ENCODE measurements around the gene RIF1. TPM values are rescaled to one million over a fixed set of nuclear protein-coding genes. Genes with fewer than 3 reads are reported as not detected.

Gene RIF1
- total and polyA plus RNA-seq, 2 donors from 2014 or later = 2.4 to 36.8 TPM

DNA sequence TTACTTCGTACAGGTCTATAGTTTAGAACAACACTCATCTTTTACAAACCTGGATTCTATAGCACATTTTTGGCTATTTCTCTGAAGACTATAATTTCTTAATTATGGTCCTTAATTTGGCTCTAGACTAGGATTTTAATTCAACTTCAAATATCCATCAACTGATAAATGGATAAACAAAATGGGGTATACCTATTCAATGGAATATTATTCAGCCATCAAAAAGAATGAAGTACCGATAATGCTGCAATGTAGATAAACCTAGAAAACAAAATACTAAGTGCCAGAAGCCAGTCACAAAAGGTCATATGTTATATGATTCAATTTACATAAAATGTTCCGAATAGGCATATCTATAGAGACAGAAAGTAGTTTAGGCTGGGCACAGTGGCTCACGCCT, 15.2 kb upstream of the RIF1 start:
- TF ChIP-seq, protein P1, sequence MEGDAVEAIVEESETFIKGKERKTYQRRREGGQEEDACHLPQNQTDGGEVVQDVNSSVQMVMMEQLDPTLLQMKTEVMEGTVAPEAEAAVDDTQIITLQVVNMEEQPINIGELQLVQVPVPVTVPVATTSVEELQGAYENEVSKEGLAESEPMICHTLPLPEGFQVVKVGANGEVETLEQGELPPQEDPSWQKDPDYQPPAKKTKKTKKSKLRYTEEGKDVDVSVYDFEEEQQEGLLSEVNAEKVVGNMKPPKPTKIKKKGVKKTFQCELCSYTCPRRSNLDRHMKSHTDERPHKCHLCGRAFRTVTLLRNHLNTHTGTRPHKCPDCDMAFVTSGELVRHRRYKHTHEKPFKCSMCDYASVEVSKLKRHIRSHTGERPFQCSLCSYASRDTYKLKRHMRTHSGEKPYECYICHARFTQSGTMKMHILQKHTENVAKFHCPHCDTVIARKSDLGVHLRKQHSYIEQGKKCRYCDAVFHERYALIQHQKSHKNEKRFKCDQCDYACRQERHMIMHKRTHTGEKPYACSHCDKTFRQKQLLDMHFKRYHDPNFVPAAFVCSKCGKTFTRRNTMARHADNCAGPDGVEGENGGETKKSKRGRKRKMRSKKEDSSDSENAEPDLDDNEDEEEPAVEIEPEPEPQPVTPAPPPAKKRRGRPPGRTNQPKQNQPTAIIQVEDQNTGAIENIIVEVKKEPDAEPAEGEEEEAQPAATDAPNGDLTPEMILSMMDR (IDR thresholded peaks at IDR 0.05; ENCODE audit: borderline replicate concordance, extremely low read depth, insufficient read depth) = no peak
- Histone ChIP-seq H3K4me3 (ENCODE audit: low read length in 3 of 3) (no peak overlapping the region), H3K27me3 (ENCODE audit: control insufficient read depth, insufficient read depth, low read length) (no peaks in the 10 kb centered on the region), H3K9me3 (ENCODE audit: control insufficient read depth in 2 of 3, insufficient read depth in 1 of 3, low read length in 3 of 3) (no peaks in the 10 kb centered on the region), H3K9ac (ENCODE audit: low read length in 3 of 3) (no peak overlapping the region), H3K36me3 (ENCODE audit: control insufficient read depth in 2 of 3, insufficient read depth in 3 of 3, low read length in 3 of 3) (no peaks in the 10 kb centered on the region), H3K4me1 (ENCODE audit: control insufficient read depth in 2 of 3, insufficient read depth in 2 of 3, low read depth in 1 of 3, low read length in 3 of 3) (no peaks in the 10 kb centered on the region), H3K27ac (ENCODE audit: low read depth in 2 of 2, low read length in 2 of 2) (no peak overlapping the region)
- intact Hi-C loops (cut with DNase I) = no loop called here
- FAIRE-seq = no peak
- no peak for DNase-seq

DNA sequence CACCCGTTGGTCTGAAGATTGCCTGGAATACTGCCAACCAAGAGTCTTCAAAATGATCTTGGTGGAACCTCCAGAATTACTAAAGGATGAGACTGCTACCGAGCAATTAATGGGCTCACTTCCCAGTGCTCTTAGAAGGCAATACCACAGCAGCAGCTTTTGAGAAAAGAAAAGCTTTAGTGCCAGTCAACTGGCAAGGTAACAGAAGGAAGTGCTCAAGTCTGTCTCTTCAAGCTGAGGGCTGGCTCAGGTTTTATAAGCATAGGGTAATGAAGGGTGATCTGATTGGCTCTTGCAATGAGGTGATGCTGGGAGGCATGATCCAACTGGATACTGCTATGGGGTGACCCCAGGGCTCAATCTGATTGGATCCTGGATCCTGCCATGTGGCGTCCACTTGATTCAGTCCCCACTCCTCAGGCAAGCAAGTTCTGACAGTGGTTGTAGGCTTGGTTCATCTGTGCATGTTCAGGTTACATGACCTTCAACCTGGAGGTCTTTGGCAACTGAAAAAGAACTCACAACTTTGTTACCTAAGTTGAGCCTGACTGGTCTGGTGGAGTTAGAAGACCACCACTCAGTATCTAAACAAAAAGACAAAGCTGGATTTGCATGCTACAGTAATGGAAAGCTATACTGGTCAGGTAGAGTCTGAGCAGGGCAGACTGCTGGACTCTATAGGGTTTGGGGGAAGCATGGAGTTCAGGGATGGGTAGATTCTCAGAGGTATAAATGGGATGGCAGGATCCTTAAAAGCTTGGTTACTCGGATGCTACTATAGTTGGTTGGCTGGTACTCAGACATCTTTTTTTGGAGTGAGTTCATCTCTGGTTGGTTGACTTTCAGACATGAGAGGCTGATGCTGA, 14.0 kb upstream of the RIF1 start:
- intact Hi-C loops (cut with DNase I) = no loop called here
- no peaks in the 10 kb centered on the region for H3K27me3 ChIP-seq (ENCODE audit: control insufficient read depth, insufficient read depth, low read length)
- FAIRE-seq (no peak), DNase-seq (no peak)
- TF ChIP-seq, protein P1 (IDR thresholded peaks at IDR 0.05; ENCODE audit: borderline replicate concordance, extremely low read depth, insufficient read depth) = no peak
- H3K36me3 ChIP-seq (ENCODE audit: control insufficient read depth in 2 of 3, insufficient read depth in 3 of 3, low read length in 3 of 3) = no peaks in the 10 kb centered on the region
- H3K4me1 ChIP-seq (ENCODE audit: control insufficient read depth in 2 of 3, insufficient read depth in 2 of 3, low read depth in 1 of 3, low read length in 3 of 3) = no peaks in the 10 kb centered on the region
- no peak overlapping the region for H3K27ac ChIP-seq (ENCODE audit: low read depth in 2 of 2, low read length in 2 of 2)
- H3K9me3 ChIP-seq (ENCODE audit: control insufficient read depth in 2 of 3, insufficient read depth in 1 of 3, low read length in 3 of 3) = no peaks in the 10 kb centered on the region
- no peak overlapping the region for H3K4me3 ChIP-seq (ENCODE audit: low read length in 3 of 3)
- H3K9ac ChIP-seq (ENCODE audit: low read length in 3 of 3) = no peak overlapping the region

DNA sequence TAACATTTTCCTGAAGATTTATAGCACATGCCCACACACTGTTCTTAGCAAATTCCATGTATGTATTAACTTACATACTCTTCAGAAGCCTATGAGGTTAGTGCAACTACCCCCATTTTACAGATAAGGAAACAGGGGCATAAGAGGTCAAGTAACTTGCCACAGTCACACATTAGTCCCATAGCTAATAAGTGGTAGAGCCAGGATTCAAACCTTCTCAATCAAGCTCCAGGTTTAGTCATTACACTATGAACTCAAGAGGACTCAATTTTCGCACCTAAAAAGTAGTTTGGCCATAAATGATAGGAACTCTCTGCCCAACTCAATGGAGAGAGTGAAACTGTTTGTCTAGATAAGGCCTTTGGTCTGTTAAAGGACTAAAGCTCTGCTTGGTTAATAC, 9.7 kb upstream of the RIF1 start:
- no peak overlapping the region for H3K9ac ChIP-seq (ENCODE audit: low read length in 3 of 3)
- H3K27me3 ChIP-seq (ENCODE audit: control insufficient read depth, insufficient read depth, low read length) = no peaks in the 10 kb centered on the region
- TF ChIP-seq, protein P1 (IDR thresholded peaks at IDR 0.05; ENCODE audit: borderline replicate concordance, extremely low read depth, insufficient read depth) = no peak
- no peaks in the 10 kb centered on the region for H3K9me3 ChIP-seq (ENCODE audit: control insufficient read depth in 2 of 3, insufficient read depth in 1 of 3, low read length in 3 of 3)
- no peaks in the 10 kb centered on the region for H3K4me1 ChIP-seq (ENCODE audit: control insufficient read depth in 2 of 3, insufficient read depth in 2 of 3, low read depth in 1 of 3, low read length in 3 of 3)
- no peak overlapping the region for H3K4me3 ChIP-seq (ENCODE audit: low read length in 3 of 3)
- H3K27ac ChIP-seq (ENCODE audit: low read depth in 2 of 2, low read length in 2 of 2) = no peak overlapping the region
- intact Hi-C loops (cut with DNase I) = no loop called here
- H3K36me3 ChIP-seq (ENCODE audit: control insufficient read depth in 2 of 3, insufficient read depth in 3 of 3, low read length in 3 of 3) = no peaks in the 10 kb centered on the region
- no peak for DNase-seq
- FAIRE-seq = no peak

Measured in kidney (tissue), 14 donors.